ENCODE results near the gene CD80.
"Not testable (repeated sequence)": the region's sequence is repeated elsewhere in the genome, so short reads cannot be mapped to it uniquely, and the experiment has no call there.

CD80 gene, protein sequence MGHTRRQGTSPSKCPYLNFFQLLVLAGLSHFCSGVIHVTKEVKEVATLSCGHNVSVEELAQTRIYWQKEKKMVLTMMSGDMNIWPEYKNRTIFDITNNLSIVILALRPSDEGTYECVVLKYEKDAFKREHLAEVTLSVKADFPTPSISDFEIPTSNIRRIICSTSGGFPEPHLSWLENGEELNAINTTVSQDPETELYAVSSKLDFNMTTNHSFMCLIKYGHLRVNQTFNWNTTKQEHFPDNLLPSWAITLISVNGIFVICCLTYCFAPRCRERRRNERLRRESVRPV

DNA sequence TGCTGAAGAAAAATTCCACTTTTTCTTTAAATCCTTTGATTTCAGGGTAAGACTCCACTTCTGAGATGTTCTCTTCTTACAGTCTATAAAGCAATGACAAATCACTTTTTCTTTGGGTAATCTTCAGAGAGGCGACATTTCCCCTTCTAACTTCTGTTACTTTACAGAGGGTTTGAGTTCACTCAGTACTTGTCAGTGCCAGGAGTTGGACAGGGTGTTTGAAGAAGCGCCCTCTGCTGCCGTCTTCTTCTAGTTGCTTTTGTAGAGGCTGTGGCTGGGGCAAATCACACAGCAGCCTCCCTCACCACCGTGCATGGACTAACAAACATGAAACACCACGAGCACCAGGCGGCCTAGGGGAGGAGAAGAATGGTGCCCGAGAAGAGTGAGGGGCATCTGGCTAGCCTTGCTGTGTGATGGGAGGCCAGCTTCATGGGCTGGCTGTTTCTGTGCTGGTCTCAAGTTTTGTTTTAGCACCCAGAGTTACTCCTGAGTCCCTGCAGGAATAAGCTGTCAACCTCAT lies at the start of gene CD80:
Gene CD80 (minus strand): TSS at position 174 of the 523 bp plus-strand sequence. CDS start 1,886 bp downstream, outside the sequence.
- DNase-seq (ENCODE audit: low read depth): peak; percentile 62

DNA sequence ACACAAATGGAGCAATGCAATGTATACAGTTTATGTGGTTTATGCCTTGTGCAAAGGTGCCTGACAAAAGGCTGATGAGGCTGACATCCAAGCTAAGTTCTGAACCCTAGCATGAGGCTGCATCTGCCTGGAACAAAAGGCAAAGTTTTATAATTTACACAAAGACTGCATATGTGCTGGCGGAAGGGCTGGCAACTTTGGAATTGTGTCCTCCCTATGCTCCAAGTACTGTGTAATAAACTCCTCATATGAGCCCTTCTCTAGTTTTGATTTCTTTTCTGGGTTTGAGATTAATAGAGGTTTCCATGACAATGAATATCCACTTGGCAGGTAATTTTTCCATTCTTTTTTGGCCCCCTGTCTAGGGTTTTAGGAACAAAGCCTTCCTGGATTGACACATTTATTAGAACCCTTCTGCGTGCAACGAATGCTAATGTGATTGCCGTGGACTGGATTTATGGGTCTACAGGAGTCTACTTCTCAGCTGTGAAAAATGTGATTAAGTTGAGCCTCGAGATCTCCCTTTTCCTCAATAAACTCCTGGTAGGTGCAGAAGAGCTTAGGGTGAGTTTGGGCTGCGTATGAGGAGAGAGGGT lies 49.1 kb upstream of the CD80 start:
- DNase-seq (ENCODE audit: low read depth): no peak

DNA sequence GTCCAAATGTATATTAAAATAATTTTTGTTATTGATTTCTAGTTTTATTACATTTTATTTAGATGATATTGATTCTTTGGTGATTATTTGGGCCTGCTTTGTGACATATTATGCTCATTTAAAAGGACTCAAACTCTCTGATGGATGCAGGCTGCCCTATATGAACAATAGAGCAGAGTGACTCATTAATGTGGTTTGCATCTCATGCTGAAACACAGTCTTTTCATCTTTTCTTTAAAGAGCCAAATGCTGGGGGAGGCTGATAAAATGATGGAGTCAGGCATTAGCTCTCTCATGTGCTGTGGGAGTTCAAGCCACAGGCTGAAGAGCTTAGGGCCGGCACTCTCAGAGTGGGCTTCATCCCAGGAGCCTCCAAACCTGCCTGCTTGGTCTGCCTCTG lies 45.5 kb upstream of the CD80 start:
- peak; percentile 52 for DNase-seq (ENCODE audit: low read depth)

DNA sequence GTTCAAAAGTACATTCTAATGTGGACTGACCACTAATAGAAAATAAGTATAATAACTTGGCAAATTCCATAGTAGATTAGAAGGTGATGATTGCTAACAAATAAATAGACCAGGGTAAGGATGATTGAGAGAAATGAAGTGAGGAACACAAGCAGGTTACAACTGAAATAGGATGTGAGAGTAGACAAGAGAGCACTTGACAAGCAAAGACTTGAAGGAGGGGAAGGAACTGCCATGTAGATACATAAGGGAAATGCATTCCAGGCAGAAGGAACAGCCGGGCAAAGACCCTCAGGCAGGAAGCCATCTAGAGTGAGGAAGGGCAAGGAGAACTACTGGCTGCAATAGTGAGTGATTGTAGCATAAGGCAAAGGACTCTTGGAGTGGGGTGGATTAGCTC lies 43.3 kb upstream of the CD80 start:
- no peak for DNase-seq (ENCODE audit: low read depth)

DNA sequence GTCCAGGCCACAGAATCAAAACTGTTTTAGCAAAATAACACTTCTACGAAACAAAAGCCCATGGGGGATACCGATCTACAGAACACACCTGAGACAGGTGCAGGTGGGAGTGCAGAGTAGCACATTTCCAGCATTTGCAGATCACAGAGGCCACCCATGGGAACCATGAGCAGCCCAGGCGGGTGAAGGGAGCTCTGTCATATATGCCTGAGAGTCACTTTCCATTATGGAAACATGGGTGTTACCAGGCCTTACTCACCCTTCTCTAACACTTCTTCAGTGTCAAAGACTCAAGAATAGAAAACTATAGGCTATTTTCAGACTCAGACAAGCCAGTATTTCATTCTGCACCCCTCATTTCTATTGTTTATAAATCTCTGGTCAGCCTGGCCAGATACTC lies 41.7 kb upstream of the CD80 start:
- no peak for DNase-seq (ENCODE audit: low read depth)

DNA sequence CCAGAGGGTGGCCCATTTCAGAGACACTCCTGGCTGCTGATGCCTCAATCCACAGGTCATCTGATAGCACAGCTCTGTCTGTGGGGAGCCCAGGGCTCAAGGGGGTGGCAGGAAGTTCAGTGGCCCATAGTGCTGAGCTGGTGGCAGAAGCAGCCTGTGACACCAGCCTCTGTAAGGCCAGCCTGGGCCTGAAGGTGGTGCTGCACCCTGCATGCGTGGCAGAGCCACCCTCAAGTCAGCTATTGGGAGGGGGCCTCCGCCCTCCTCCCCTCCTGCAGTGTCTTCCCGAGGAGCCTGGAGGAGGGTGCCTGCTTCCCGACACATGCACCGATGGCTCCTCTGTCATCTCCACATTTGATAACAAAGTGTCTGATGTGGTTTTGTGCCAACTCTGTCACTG lies 41.3 kb upstream of the CD80 start:
- DNase-seq (ENCODE audit: low read depth): no peak

DNA sequence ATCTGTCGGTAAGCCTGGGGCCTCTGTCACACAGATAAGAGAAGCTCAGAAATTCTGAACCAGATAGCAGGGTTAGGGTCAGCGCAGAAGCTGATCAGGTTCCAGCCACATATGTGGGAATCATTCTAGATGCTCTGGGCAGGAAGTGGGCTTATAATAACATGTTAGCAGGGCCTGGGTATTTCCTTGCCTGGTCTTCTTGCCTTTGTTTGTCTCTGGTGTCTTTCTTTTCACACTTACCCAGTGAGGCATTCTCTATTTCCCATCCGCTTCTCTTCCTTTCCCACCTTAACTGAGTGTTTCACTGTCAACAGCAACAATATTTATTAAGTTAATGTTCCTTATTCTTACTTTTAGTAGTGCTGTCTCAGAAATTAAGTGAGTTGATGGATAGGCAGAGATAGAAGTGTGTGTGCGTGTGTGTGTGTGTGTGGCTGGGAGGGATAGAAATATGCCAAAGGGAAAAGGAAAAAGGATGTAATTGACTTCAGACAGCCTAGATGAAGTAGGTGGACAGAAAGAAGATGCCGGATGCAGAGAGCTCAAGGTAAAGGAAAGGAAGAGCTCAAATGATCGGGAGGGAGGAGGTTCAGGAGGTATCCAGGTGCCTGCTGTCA lies 40.3 kb upstream of the CD80 start:
- no peak for DNase-seq (ENCODE audit: low read depth)

DNA sequence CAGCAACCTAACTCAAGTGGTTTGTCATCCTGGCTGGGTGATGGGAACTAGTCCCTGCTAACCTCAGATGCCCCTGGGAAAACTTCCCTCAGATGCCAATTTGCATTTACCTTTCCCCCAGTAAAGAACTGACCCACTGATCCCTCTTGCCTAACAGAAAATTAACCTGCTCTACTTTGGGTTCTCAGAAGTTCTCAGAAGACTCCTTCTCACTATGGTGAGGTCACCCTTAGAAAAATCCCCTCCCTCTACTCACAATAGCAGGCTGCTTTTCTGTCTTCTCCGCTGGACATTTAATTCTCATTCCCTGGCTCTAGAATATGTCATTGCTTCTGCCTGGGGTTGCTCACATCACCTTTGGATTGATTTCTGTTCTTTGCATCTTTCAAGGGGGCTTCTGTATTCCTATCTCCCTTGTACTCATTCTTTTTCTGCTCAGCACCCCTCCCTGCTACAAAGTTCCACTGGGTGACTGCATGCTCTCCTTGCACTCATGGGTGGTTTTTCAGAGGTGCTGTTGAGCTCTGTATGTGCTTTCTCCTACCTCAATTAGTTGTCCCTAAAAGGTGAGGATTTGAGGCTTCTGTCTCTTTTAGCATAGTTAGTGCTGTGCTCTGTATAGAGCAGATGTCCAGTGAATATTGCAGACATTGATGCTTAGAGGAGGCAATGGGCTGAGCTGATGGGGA lies 39.1 kb upstream of the CD80 start:
- no peak for DNase-seq (ENCODE audit: low read depth)

DNA sequence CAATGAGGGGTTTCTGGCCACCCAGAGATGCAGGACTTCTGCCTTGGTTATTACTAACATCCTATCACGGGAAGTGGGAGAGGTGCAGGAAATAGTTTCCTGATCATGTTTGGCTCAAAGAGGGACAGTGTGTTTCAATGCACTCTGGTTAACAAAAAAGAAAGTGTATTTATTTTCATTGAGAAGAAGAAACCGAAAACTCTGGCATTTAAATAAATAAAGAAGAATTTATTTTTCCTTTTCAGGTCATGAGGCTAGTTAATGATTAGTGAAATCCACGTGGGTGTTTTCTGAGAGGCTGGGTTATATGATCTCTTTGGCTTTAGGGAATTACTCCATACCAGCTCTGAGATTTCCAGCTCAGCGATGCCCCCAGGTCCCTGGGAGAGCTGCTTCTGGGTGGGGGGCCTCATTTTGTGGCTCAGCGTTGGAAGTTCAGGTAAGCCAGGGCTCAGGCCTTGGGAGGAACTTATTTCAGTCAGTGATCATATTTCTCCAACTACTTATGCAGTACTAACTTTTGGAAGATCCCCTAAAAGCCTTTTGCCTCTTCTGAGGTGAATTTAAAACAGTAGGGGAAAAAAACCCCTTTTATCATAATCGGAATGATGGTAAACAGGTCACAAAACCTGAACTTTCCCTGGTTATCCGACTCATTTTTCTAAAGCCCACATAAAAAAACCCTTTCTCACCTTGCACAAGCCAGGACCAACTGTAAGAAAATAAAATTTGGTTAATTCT lies 38.3 kb upstream of the CD80 start, which contains the start of gene PLA1A:
Gene PLA1A (plus strand): TSS at position 338 of the 741 bp plus-strand sequence. CDS start 29 bp downstream, at position 367.
- DNase-seq (ENCODE audit: low read depth): no peak

DNA sequence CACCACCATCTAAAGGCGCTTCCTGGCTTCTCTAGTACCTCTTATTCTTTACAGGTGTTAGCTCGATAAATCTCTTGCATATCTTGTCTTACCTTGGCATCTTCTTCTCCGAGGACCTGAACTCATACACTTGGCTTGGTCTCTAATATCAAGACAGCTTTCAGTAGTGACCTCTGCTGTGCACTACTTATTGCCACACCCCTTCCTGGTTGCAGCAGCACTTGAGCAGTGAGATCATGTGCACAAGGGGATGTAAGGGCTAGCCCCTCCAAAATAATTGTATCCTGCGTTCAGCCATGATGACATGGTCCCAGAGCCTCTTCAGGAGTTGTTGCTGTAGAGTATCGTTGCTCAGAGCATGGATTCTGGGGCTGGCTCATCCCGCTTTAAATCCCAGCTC lies 37.0 kb upstream of the CD80 start:
- DNase-seq (ENCODE audit: low read depth): no peak

DNA sequence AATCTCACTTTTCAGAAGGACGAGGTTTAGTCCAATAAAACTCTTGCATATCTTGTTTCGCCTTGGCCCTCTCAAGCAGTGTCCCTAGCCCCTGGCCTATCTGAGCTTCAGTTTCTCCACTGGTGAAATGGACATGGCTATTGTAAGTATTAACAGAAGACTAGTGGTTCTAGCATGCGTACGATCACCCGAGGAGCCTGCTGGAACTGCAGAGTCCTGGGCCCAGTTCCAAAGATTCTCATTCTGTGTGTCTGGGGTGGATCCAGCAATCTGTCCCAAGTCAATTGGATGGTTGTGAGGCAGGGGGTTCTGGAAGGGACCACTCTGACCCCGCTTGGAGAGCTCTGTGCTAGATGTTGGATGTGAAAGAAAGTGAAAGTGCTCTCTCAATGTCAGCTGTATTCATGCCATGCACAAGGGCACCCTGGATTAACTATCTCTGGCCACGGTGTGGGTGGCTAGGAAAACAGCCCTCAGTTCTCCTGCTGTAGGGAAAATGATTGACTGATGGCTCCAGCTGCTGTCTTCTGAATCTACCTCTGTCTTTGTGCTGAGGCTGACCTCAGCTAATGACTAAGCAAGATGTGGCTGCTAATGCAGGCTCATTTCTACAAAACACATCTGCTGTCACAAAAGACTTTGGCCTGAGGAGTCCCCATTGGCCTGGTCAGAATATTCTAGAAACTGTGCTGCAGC lies 36.4 kb upstream of the CD80 start:
- peak; percentile 14 for DNase-seq (ENCODE audit: low read depth)

DNA sequence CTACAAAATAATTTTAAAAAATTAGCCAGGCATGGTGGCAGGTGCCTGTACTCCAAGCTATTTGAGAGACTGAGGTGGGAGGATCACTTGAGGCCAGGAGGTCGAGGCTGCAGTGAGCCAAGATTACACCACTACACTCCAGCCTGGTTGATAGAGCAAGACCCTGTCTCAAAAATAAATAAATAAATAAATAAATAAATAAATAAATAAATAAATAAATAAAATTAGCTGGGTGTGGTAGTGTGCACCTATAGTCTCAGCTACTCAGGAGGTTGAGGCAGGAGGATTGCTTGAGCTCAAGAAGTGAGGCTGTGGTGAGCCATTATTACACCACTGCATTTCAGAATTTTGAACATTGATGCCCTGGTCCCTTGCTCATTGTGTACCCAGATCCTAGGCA lies 35.5 kb upstream of the CD80 start:
- DNase-seq (ENCODE audit: low read depth): not testable (repeated sequence)

DNA sequence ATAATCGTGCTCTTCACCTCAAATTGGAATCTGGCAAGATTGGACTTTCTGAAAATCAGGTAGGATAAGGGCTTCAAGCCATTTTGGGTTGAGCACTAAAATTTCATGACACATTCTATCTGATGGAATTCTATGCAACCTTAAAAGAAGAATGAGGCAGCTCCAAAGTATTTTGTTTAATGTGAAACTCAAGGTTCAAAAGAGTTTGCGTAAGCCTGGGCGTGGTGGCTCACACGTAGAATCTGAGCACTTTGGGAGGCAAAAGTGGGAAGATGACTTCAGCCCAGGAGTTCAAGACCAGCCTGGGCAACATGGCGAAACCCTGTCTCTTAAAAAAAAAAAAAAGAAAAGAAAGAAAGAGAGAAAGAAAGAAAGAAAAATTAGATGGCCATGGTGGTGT lies 34.7 kb upstream of the CD80 start:
- DNase-seq (ENCODE audit: low read depth): no peak

DNA sequence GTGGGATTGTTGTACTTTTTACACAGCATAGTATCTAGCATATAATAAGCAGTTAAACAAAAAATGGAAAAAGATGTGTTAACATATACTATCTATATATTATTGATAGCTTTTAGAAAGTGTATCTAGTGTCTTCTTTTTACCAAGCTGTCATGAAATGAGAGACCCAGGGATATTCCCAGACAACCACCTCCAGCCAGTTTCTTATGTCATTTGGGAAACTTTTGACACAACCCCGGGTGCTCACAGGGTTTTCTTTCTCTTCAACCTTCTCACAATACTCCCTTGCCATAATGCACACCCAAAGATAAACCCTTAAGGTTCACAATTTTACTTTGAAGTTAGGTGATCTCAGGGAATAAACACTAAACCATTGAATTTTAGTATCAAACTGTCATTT lies 33.4 kb upstream of the CD80 start:
- no peak for DNase-seq (ENCODE audit: low read depth)

DNA sequence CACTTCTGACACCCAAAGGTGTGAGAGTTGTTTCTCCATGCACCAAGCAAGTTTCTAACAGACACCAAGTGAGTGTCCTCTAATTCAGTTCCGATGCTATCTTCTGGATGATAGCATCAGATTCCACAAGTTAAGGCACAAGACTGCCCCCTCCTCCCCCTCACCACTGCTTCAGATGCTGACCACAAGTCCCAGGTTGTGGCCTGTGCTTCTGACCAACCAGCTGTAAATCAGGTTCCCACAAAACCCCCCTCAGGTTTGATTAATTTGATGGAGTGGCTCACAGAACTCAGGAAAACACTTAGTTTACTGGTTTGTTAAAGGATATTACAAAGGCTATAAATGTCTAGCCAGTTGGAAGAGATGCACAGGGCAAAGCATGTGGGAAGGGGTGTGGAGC lies 31.3 kb upstream of the CD80 start:
- no peak for DNase-seq (ENCODE audit: low read depth)

DNA sequence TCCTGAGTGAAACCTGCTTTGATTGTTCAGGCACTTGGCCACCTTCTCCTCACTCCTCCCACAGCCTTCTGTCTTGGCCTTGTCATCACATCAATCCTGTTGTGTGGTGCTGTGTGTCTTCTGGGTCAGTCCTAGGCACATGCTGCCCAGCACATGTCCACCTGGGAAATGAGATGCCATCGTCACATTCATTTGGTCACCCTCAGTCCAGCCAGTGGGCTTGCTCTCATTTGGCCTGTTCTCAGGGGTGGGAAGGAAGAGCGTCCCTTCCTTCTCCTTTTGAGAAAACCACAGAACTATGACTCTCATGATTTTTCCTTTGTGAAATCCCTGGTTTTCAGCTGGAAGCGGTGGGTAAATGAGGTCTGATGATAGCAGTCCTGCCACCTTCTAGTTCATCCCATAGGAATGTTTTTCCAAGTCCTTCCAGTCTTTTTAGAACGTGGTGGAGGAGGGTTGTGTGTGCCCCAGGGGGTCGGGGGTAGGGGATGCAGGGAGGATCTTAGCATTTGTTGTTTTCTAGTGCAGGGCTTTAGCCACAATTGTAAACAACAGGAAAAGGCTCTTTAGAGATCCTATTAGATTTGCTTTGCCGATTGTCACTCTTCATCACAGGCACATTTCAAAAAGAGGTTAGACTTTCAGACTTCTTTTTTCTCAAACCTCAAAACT lies 29.8 kb upstream of the CD80 start:
- DNase-seq (ENCODE audit: low read depth): no peak

DNA sequence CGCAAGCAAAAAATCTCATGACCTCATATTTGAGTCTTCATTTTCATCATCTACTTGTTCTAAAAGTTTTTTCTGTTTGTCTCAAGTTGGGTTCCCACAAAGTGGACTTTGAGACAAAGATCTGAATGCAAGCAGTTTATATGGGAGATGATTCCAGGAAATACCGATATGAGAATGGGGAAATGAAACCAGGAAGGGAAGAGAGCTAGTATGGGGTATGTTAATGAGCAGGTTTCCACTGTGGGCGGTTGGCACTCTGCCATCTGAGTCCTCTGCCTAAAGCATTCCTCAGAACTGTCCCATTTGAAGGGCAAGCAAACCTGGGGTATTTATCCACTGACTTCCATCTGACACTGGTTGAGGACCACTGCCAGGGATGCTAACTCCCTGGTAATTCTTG lies 28.7 kb upstream of the CD80 start:
- no peak for DNase-seq (ENCODE audit: low read depth)

DNA sequence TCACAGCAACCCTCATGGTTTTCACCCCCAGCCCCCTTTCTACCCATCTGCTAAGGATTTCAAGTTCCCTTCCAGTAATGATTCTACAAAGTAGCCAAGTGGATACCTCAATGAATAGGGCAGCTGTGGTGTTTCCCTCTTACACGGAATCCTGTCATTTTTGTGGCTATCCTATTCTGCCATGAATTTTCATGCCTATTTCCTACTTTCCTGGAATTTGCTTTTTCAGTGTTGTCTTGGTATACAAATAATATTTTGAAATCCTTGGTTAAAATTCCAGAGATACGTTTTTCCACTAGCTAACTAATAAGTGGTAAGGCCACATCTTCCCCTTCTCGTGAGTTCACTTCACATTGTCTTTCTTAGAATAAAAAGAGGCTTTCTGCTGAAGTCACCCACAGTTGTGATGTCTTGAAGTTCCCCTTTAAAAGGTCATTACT lies 27.3 kb upstream of the CD80 start:
- no peak for DNase-seq (ENCODE audit: low read depth)

DNA sequence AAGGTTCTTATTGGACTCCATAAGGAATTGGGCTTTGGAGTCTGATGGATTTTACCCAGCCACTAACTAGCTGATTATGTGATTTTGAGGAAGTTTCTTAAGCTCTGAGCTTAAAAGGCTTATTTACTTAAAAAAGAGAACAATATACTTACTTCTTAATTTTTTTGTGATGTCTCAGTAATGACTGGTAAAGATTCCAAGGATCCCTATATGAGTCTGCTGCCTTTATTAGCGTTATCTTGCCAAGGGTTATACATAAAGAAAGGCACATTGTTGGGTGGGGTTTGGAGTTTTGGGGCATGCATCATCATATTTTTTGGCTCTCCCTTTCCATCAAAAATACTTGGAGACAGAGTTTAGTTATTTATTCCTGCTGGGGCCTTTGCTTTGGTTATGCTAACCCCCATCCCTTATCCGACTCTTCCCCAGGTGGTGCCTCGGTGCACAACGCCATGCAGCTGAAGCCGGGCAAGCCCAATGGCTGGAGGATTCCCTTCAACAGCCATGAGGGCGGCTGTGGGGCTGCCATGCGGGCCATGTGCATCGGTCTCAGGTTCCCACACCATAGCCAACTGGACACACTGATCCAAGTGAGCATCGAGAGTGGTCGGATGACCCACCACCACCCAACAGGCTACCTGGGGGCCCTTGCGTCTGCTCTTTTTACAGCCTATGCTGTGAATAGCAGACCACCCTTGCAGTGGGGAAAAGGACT lies 26.6 kb upstream of the CD80 start:
- DNase-seq (ENCODE audit: low read depth): no peak

DNA sequence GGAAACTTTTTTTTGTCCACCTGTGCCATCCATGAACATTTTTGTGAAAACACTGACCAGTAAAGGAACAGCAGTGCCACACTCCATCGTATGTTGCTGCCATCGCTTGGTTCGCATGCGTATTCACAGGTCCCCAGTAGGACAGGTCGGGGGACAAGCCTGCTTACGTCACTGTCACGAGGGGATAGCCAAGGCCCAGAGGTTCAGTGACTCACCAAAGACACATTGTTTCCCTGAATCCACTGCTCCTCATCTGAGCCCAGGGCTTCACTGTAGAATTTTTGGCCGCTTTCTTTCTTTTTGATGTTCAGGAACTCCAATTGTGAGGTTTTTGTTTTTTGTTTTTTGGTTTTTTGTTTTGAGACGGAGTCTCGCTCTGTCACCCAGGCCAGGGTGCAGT lies 25.8 kb upstream of the CD80 start:
- DNase-seq (ENCODE audit: low read depth): no peak
